GM19397 (cell line): ENCODE measurements around the gene NUBP2.
"Not testable (repeated sequence)": the region's sequence is repeated elsewhere in the genome, so short reads cannot be mapped to it uniquely, and the experiment has no call there.

Source experiments
- ATAC-seq: cut with Tn5 transposase; IDR thresholded peaks from one replicate; pipeline ENCODE4 v1.9.1; 2021; ENCODE audit warnings: mild to moderate bottlenecking, moderate library complexity; ENCODE audit not compliant: unreplicated experiment

NUBP2 gene

DNA sequence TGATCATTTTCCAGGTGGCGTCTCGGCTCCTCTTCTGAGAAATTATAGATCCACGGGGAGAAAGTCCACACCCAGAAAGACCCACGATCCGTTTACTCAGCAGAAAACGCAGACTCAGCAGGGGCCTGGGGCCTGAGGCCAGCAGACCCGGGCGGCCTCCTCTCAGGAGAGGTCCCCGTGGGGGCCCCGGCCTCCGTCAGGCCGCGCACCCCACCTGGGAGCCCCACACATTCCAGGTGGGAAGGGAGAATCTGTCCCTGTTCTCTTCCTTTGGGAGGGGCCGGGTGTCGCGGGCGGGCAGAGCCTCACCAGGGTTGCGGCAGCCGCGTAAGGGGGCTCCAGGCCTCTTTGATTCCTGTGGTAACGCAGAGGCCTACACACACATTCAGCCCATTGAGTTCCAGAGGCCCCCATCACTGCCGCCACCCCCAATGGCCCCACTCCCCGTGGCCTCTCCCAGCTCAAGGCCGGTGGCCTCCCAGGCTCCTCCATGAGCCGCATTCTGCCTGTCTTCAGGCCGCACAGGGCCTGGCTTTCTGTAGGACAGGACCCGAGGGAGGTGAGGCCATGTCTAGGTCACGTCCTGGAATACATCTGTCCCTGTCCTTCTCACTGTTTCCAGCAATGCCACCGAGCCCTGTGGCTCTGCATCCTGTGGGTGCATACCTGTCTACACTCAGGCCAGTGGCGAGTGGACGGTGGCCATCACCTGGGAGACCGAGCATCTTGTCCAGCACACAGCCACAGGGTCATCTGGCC is 12.3 kb downstream of the NUBP2 start:
- ATAC-seq = no peak

GRCh38 chr16:1799263-1799662 is 16.5 kb downstream of the NUBP2 start:
- not testable (repeated sequence) for ATAC-seq

DNA sequence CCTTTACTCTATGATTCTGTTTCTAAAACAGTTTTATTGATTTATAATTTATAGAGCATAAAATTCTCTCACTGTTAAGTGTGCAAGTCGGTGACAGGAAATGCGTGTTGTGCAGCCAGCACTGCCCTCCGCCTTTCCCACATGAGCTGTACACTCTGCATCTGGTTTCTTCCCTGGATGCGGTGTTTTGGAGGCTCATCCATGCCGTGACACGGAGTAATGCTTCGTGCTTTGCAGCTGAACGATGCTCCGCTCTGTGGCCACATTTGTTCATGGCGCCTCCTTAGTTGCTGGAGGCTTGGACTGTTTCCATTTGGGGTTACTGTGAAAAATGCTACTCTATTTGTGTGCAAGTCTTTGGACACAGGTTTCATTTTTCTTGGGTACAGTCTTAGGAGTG is 17.9 kb downstream of the NUBP2 start:
- ATAC-seq = no peak

DNA sequence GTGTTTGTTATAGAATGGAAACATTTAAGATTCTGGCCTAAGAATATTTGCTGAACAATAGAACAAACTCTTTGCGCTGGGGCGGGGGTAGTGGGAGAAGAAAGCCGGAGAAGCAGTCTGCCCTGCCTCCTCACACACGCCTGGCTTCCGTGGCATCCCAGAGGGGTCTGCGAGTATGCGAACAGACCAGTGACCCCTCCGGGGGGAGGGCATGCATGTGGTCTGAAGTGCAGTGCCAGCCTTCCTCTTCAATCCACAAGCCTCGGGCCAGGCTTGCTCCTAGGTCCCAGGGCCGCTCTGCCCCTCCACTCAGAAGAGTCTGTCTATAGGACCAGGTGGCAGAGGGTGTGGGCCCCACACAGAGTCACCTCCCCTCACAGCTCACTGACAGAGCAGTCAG is 24.9 kb downstream of the NUBP2 start:
- ATAC-seq = no peak

GRCh38 chr16:1808691-1809090 is 25.9 kb downstream of the NUBP2 start:
- ATAC-seq = no peak

- ATAC-seq = no peak
Measured at GRCh38 chr16:1809281-1809801, 26.6 kb downstream of the NUBP2 start.

DNA sequence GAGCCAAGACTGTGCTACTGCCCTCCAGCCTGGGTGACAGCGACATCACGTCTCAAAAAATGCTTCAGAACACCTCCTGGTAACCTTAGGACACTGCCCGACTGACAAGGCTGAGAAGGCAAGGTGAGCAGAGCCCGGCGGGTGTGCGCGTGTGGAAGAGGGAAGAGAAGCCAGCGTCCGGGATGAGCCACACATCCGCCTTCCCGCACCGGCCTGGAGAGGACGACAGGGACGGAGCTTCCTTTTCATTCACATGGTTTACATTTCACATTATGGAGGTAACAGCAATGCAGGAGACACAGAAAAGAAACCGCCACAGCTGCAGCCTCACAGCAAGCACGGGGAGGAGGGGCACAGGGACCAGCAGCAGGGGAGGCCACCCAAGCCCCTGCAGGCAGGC is 27.3 kb downstream of the NUBP2 start:
- ATAC-seq = no peak

DNA sequence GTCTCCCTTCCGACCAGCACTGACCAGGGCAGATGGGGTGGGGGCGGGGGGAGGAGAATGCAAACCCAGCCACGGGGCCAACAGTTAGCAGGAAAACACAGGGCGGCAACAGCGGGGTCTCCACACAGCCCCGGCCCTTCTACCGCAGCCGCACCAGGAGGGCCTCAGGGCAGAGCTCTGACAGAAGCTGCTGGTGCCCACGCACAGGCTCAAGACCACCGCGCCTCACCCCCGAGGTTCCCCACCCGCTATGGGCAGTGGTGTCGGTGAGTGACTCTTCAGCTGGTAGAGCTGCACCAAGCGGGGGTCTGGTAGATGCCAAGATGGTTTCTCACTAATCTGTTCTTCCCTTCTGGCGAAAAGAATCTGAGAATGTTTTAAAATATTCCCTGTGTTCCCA is 27.8 kb downstream of the NUBP2 start:
- ATAC-seq = no peak

GRCh38 chr16:1812732-1813163 is 30.0 kb downstream of the NUBP2 start:
- ATAC-seq = no peak

DNA sequence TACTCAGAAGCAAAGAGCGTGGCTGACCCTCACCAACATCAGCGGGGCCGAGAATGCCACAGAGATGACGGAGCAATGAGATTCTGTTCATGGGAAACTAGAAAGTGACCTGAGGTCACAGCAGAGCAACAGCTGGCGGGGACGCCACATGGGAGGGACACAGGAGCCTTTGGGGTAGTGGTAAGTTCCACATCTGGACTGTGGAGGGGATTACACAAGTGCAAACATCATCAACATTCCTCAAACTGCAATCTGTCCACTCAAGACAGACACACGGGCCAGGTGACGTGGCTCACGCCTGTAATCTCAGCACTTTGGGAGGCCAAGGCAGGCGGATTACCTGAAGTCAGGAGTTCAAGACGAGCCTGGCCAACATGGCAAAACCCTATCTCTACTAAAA is 32.7 kb downstream of the NUBP2 start:
- ATAC-seq = no peak

- no peak for ATAC-seq
Measured at GRCh38 chr16:1816396-1817275, 33.9 kb downstream of the NUBP2 start.

GRCh38 chr16:1817276-1817589 is 34.5 kb downstream of the NUBP2 start:
- ATAC-seq = no peak

GRCh38 chr16:1817716-1818115 is 35.0 kb downstream of the NUBP2 start:
- no peak for ATAC-seq

DNA sequence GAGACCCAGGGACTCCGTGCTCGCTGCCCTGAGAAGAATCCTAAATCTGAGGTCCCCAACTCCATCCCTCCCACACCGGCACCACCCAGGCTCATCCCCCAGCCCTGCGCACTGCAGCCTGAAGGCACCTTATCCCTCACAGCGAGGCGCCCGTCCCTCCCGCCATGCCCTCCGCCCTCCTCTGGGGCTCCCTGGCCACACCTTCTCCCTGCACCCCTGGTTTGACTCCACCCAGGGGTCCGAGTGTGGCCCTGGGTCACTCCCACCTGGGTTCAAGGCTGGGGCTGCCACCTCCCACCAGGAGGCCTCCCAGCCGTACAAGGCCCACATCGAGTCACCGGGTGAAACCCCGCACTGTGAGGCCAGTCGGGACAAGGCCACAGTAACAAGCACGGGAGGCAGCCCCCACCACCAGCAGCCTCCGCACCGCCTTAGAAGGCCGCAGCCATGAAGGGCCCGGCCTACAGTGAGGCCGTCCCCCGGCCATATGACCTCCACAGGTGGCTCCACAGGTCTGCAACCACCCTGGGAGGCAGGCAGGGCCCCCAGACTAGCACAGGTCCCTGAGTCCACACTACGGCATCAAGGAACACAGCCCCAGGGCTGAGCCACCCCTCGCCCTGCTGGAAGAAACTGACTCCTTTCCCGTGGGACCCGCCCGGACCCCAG is 35.6 kb downstream of the NUBP2 start:
- ATAC-seq = no peak

DNA sequence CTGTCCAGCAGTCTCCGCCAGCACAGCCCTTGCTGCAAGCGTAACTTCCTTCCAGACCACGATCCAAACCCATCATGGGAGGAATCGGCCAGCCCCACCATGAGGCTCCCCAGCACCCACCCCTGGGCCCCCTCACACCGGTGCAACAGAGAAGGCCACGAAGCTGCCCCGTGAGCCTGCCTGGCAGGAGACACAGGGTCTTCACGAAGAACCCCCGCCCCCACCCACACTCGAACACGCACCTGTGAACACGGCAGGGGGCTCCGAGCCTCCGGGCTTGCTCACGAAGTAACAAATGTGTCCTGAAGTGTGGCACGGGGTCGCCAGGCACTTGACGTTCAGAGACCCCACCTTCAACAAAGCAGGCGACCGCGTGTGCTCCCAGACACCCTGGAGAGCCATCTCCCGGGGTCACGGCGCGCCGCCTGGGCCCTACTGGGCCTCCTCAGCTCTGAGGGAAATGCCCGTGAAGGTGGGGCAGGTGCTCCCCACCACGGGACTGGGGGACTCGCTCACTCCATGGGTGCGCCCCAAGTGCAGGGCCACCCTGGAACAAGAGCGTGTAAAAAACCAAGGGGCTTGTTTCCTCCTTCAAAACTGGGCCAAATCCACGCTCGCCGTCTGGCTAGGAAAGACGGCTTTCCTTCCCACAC is 36.2 kb downstream of the NUBP2 start:
- no peak for ATAC-seq

- ATAC-seq = no peak
Measured at GRCh38 chr16:1819611-1820010, 36.9 kb downstream of the NUBP2 start.

GRCh38 chr16:1820096-1820945 is 37.6 kb downstream of the NUBP2 start:
- no peak for ATAC-seq

- ATAC-seq = no peak
Measured at GRCh38 chr16:1820946-1821290, 38.2 kb downstream of the NUBP2 start.

GRCh38 chr16:1821861-1822611 is 39.3 kb downstream of the NUBP2 start:
- no peak for ATAC-seq

DNA sequence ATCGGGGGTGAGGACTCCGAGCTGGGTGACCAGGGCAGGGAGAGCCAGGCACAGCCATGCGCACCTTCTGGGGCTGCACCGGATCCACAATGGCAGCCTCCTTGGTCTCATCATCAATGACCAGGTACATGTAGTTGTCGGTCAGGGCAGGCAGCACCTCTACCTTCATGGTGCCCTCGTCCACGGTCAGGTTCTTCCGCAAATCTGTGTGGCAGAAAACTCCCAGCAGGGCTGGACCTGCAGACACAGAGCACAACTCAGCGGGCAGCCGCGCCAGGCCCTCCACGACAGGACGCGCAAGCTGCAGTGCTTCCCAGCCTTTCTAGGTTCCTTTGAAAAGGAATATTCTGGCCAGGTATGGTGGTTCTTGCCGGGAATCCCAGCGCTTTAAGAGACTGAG is 40.0 kb downstream of the NUBP2 start:
- ATAC-seq = no peak
